DND-41 (cell line): Measurements from ENCODE around the gene TOE1.

Experiments used
- ATAC-seq: fragments of 200-7000 bp; cut with Tn5 transposase; 3 replicates; pipeline ENCODE4 v1.9.1; 2021; ENCODE audit warnings: low read depth; ENCODE audit not compliant: insufficient read depth
- DNase-seq: peaks from one replicate; pipeline ENCODE4 v3.0.0-alpha.2; 2020
- H2AFZ ChIP-seq: 2 replicates; pipeline ENCODE4 v1.6.0; 2012; ENCODE audit warnings: low read depth, low read length
- H3K27ac ChIP-seq: 2 replicates; pipeline ENCODE4 v1.5.1; 2012; ENCODE audit warnings: low read length, inconsistent platforms
- H3K27me3 ChIP-seq: fragments of 200-600 bp; sonication (generic); 2 replicates; pipeline ENCODE4 v1.6.0; 2012; ENCODE audit warnings: low read length, mild to moderate bottlenecking, inconsistent platforms; ENCODE audit not compliant: insufficient read depth, poor library complexity
- H3K36me3 ChIP-seq: 2 replicates; pipeline ENCODE4 v1.5.1; 2012; ENCODE audit warnings: low read length, inconsistent platforms; ENCODE audit not compliant: insufficient read depth
- H3K4me1 ChIP-seq: 2 replicates; pipeline ENCODE4 v1.5.1; 2012; ENCODE audit warnings: mild to moderate bottlenecking, low read length; ENCODE audit not compliant: insufficient read depth
- H3K4me2 ChIP-seq: 2 replicates; pipeline ENCODE4 v1.6.0; 2012; ENCODE audit warnings: mild to moderate bottlenecking, moderate library complexity, low read length, inconsistent platforms; ENCODE audit not compliant: insufficient read depth
- H3K4me3 ChIP-seq, 2 experiments: fragments of 200-600 bp in 1 of 2; shearing (Covaris generic) in 1 of 2; 2 replicates each; pipeline ENCODE4 v1.5.1; 2012 to 2016; ENCODE audit warnings: inconsistent platforms in 2 of 2, low read length in 2 of 2, mild to moderate bottlenecking in 2 of 2, low read depth in 1 of 2, moderate library complexity in 1 of 2
- H3K79me2 ChIP-seq: 2 replicates; pipeline ENCODE4 v1.6.0; 2012; ENCODE audit warnings: low read length, inconsistent platforms; ENCODE audit not compliant: insufficient read depth
- H3K9ac ChIP-seq: 2 replicates; pipeline ENCODE4 v1.6.0; 2012; ENCODE audit warnings: low read depth, mild to moderate bottlenecking, inconsistent platforms, low read length, moderate library complexity
- H3K9me3 ChIP-seq: 2 replicates; pipeline ENCODE4 v1.5.1; 2012; ENCODE audit warnings: low read length, moderate library complexity, mild to moderate bottlenecking, inconsistent platforms; ENCODE audit not compliant: insufficient read depth, severe bottlenecking
- H4K20me1 ChIP-seq: 2 replicates; pipeline ENCODE4 v1.6.0; 2012; ENCODE audit warnings: low read length; ENCODE audit not compliant: insufficient read depth
- EZH2 ChIP-seq: IDR thresholded peaks from 3 replicates; pipeline ENCODE4 v1.6.1; 2012; ENCODE audit warnings: borderline replicate concordance, low read depth, mild to moderate bottlenecking, moderate library complexity, low read length, inconsistent platforms; ENCODE audit not compliant: severe bottlenecking
- TF ChIP-seq, protein P1 (sequence below): IDR thresholded peaks from 2 replicates; pipeline ENCODE4 v1.5.1; 2012; ENCODE audit warnings: borderline replicate concordance, low read length, moderate library complexity, mild to moderate bottlenecking; ENCODE audit not compliant: poor library complexity, severe bottlenecking; ENCODE audit errors: extremely low read depth

Gene TOE1

GRCh38 chr1:45348966-45349677 is 9.2 kb downstream of the TOE1 start:
- DNase-seq (no peak), ATAC-seq (no peak)
- H3K4me2 ChIP-seq, result no peak overlapping the region
- H3K4me3 ChIP-seq, result no peak overlapping the region
- H3K27ac ChIP-seq, result no peak overlapping the region
- peaks cover 20% of the 10 kb centered on the region for H3K36me3 ChIP-seq
- TF ChIP-seq, protein P1, sequence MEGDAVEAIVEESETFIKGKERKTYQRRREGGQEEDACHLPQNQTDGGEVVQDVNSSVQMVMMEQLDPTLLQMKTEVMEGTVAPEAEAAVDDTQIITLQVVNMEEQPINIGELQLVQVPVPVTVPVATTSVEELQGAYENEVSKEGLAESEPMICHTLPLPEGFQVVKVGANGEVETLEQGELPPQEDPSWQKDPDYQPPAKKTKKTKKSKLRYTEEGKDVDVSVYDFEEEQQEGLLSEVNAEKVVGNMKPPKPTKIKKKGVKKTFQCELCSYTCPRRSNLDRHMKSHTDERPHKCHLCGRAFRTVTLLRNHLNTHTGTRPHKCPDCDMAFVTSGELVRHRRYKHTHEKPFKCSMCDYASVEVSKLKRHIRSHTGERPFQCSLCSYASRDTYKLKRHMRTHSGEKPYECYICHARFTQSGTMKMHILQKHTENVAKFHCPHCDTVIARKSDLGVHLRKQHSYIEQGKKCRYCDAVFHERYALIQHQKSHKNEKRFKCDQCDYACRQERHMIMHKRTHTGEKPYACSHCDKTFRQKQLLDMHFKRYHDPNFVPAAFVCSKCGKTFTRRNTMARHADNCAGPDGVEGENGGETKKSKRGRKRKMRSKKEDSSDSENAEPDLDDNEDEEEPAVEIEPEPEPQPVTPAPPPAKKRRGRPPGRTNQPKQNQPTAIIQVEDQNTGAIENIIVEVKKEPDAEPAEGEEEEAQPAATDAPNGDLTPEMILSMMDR, result no peak
- TF ChIP-seq EZH2, result no peak
- H3K79me2 ChIP-seq, result no peaks in the 10 kb centered on the region
- H3K27me3 ChIP-seq, result no peaks in the 10 kb centered on the region
- no peak overlapping the region for H2AFZ ChIP-seq
- H3K9me3 ChIP-seq, result no peaks in the 10 kb centered on the region
- no peak overlapping the region for H3K9ac ChIP-seq
- peaks cover 6% of the 10 kb centered on the region; the same call in 1 of the 2 replicates for H4K20me1 ChIP-seq
- H3K4me1 ChIP-seq, result no peaks in the 10 kb centered on the region

- no peaks in the 10 kb centered on the region for H3K36me3 ChIP-seq
- no peaks in the 10 kb centered on the region for H3K9me3 ChIP-seq
- H3K4me1 ChIP-seq, result no peaks in the 10 kb centered on the region
- H3K4me2 ChIP-seq, result no peak overlapping the region
- no peaks in the 10 kb centered on the region for H3K27me3 ChIP-seq
- no peak overlapping the region for H3K27ac ChIP-seq
- no peak overlapping the region for H2AFZ ChIP-seq
- no peaks in the 10 kb centered on the region for H4K20me1 ChIP-seq
- no peak overlapping the region for H3K9ac ChIP-seq
- no peak for TF ChIP-seq EZH2
- TF ChIP-seq, protein P1, result no peak
- H3K79me2 ChIP-seq, result no peaks in the 10 kb centered on the region
- ATAC-seq (no peak), DNase-seq (no peak)
- H3K4me3 ChIP-seq, result no peak overlapping the region
These were observed 11.5 kb downstream of the TOE1 start for GRCh38 chr1:45351508-45351907.

- no peak overlapping the region for H3K4me2 ChIP-seq
- no peaks in the 10 kb centered on the region for H3K79me2 ChIP-seq
- H3K27ac ChIP-seq, result no peak overlapping the region
- ATAC-seq (no peak), DNase-seq (no peak)
- H3K27me3 ChIP-seq, result no peaks in the 10 kb centered on the region
- no peaks in the 10 kb centered on the region for H3K9me3 ChIP-seq
- H3K4me1 ChIP-seq, result no peaks in the 10 kb centered on the region
- no peak overlapping the region for H3K4me3 ChIP-seq
- no peaks in the 10 kb centered on the region for H4K20me1 ChIP-seq
- no peaks in the 10 kb centered on the region for H3K36me3 ChIP-seq
- H2AFZ ChIP-seq, result no peak overlapping the region
- no peak for TF ChIP-seq EZH2
- TF ChIP-seq, protein P1, result no peak
- no peak overlapping the region for H3K9ac ChIP-seq
These were observed 13.7 kb downstream of the TOE1 start for GRCh38 chr1:45353685-45354084.

DNA sequence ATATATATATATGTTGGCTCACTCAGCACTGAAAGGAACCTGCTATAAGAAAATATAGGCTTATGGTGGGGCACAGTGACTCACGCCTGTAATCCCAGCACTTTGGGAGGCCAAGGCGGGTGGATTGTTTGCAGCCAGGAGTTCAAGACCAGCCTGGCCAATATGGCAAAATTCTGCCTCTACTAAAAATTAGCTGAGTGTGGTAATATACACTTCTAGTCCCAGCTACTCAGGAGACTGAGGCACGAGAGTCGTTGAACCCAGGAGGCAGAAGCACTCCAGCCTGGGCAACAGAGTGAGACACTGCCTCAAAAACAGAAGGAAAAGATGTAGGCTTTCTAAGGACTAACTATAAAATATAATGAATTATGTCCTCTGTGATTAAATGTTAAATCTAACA is 14.9 kb downstream of the TOE1 start:
- Histone ChIP-seq H3K27ac (no peak overlapping the region), H3K27me3 (no peaks in the 10 kb centered on the region), H3K79me2 (no peaks in the 10 kb centered on the region), H3K9me3 (no peaks in the 10 kb centered on the region), H3K9ac (no peak overlapping the region), H3K4me3 (no peak overlapping the region), H3K4me1 (no peaks in the 10 kb centered on the region), H3K4me2 (no peak overlapping the region), H4K20me1 (no peaks in the 10 kb centered on the region), H3K36me3 (no peaks in the 10 kb centered on the region), H2AFZ (no peak overlapping the region)
- ATAC-seq (no peak), DNase-seq (no peak)
- no peak for TF ChIP-seq EZH2
- TF ChIP-seq, protein P1, result no peak
